ENCODE results near the gene ADAM19. TPM values are rescaled to one million over a fixed set of nuclear protein-coding genes. Genes with fewer than 3 reads are reported as not detected.

Gene ADAM19
- total and polyA plus RNA-seq, 4 donors, result 1.5 to 42.8 (median 20.3) TPM

GRCh38 chr5:157494178-157494832, 81.3 kb downstream of the ADAM19 start:
- H3K36me3 ChIP-seq (ENCODE audit: control insufficient read depth in 1 of 2, insufficient read depth in 2 of 2, low read length in 1 of 2), result peaks cover under 1 to 6% of the 10 kb centered on the region in 2 donors

GRCh38 chr5:157492886-157493285, 82.7 kb downstream of the ADAM19 start:
- DNase-seq (no peak), ATAC-seq (ENCODE audit: low FRiP score) (no peak)
- WGBS, 2 donors, result 82 to 90% methylated on average over 9 of the region's 9 CpGs
- no peaks in the 10 kb centered on the region for H3K9me3 ChIP-seq (ENCODE audit: control insufficient read depth, low read length)
- H3K27ac ChIP-seq (ENCODE audit: low read depth in 1 of 2, low read length in 2 of 2), result no peak overlapping the region
- H3K4me3 ChIP-seq (ENCODE audit: low read length in 2 of 2), result no peak overlapping the region
- intact Hi-C loops (cut with DNase I), result no loop called here
- no peaks in the 10 kb centered on the region for H3K27me3 ChIP-seq (ENCODE audit: control insufficient read depth in 1 of 2, insufficient read depth in 2 of 2, low read length in 1 of 2)
- peaks cover 5 to 11% of the 10 kb centered on the region in 2 donors for H3K36me3 ChIP-seq (ENCODE audit: control insufficient read depth in 1 of 2, insufficient read depth in 2 of 2, low read length in 1 of 2)
- no peaks in the 10 kb centered on the region for H3K4me1 ChIP-seq (ENCODE audit: control insufficient read depth in 1 of 2, insufficient read depth in 2 of 2, low read length in 2 of 2)

More at GRCh38 chr5:157494178-157494832, 81.3 kb downstream of the ADAM19 start:
- DNase-seq (no peak), ATAC-seq (ENCODE audit: low FRiP score) (peak; percentile 34)
- no peak overlapping the region for H3K27ac ChIP-seq (ENCODE audit: low read depth in 1 of 2, low read length in 2 of 2)
- H3K4me1 ChIP-seq (ENCODE audit: control insufficient read depth in 1 of 2, insufficient read depth in 2 of 2, low read length in 2 of 2), result no peaks in the 10 kb centered on the region
- H3K27me3 ChIP-seq (ENCODE audit: control insufficient read depth in 1 of 2, insufficient read depth in 2 of 2, low read length in 1 of 2), result no peaks in the 10 kb centered on the region
- H3K9me3 ChIP-seq (ENCODE audit: control insufficient read depth, low read length), result no peaks in the 10 kb centered on the region
- intact Hi-C loops (cut with DNase I), result no loop called here
- no peak overlapping the region for H3K4me3 ChIP-seq (ENCODE audit: low read length in 2 of 2)
- WGBS, 2 donors, result 91 to 96% methylated on average over 5 of the region's 5 CpGs

- 86% methylated on average over 11 of the region's 11 CpGs for WGBS, 2 donors
- H3K27me3 ChIP-seq (ENCODE audit: control insufficient read depth in 1 of 2, insufficient read depth in 2 of 2, low read length in 1 of 2), result no peaks in the 10 kb centered on the region
- no peaks in the 10 kb centered on the region for H3K4me1 ChIP-seq (ENCODE audit: control insufficient read depth in 1 of 2, insufficient read depth in 2 of 2, low read length in 2 of 2)
- H3K4me3 ChIP-seq (ENCODE audit: low read length in 2 of 2), result no peak overlapping the region
- H3K36me3 ChIP-seq (ENCODE audit: control insufficient read depth in 1 of 2, insufficient read depth in 2 of 2, low read length in 1 of 2), result peaks cover 10% of the 10 kb centered on the region in 2 donors
- no peaks in the 10 kb centered on the region for H3K9me3 ChIP-seq (ENCODE audit: control insufficient read depth, low read length)
- ATAC-seq (ENCODE audit: low FRiP score) (no peak), DNase-seq (no peak)
- no peak overlapping the region for H3K27ac ChIP-seq (ENCODE audit: low read depth in 1 of 2, low read length in 2 of 2)
- intact Hi-C loops (cut with DNase I), result no loop called here
Measured at GRCh38 chr5:157491471-157491995, 84.0 kb downstream of the ADAM19 start.

- Histone ChIP-seq H3K27me3 (ENCODE audit: control insufficient read depth in 1 of 2, insufficient read depth in 2 of 2, low read length in 1 of 2) (no peaks in the 10 kb centered on the region), H3K27ac (ENCODE audit: low read depth in 1 of 2, low read length in 2 of 2) (no peak overlapping the region), H3K36me3 (ENCODE audit: control insufficient read depth in 1 of 2, insufficient read depth in 2 of 2, low read length in 1 of 2) (peaks cover 12 to 14% of the 10 kb centered on the region in 2 donors), H3K4me3 (ENCODE audit: low read length in 2 of 2) (no peak overlapping the region), H3K9me3 (ENCODE audit: control insufficient read depth, low read length) (no peaks in the 10 kb centered on the region), H3K4me1 (ENCODE audit: control insufficient read depth in 1 of 2, insufficient read depth in 2 of 2, low read length in 2 of 2) (no peaks in the 10 kb centered on the region)
- DNase-seq, result no peak
- intact Hi-C loops (cut with DNase I), result no loop called here
- 90 to 94% methylated on average over 3 of the region's 3 CpGs for WGBS, 2 donors
- no peak for ATAC-seq (ENCODE audit: low FRiP score)
Measured at GRCh38 chr5:157487358-157487757, 88.2 kb downstream of the ADAM19 start.

- Histone ChIP-seq H3K27ac (ENCODE audit: low read depth in 1 of 2, low read length in 2 of 2) (no peak overlapping the region), H3K36me3 (ENCODE audit: control insufficient read depth in 1 of 2, insufficient read depth in 2 of 2, low read length in 1 of 2) (peaks cover 12 to 14% of the 10 kb centered on the region in 2 donors), H3K27me3 (ENCODE audit: control insufficient read depth in 1 of 2, insufficient read depth in 2 of 2, low read length in 1 of 2) (no peaks in the 10 kb centered on the region), H3K9me3 (ENCODE audit: control insufficient read depth, low read length) (no peaks in the 10 kb centered on the region), H3K4me3 (ENCODE audit: low read length in 2 of 2) (no peak overlapping the region), H3K4me1 (ENCODE audit: control insufficient read depth in 1 of 2, insufficient read depth in 2 of 2, low read length in 2 of 2) (no peaks in the 10 kb centered on the region)
- WGBS, 2 donors, result 76 to 78% methylated on average over 3 of the region's 3 CpGs
- no peak for ATAC-seq (ENCODE audit: low FRiP score)
- intact Hi-C loops (cut with DNase I), result no loop called here
- DNase-seq, result no peak
Measured at GRCh38 chr5:157486861-157487260, 88.7 kb downstream of the ADAM19 start.

GRCh38 chr5:157486221-157486681, 89.3 kb downstream of the ADAM19 start:
- no peaks in the 10 kb centered on the region for H3K4me1 ChIP-seq (ENCODE audit: control insufficient read depth in 1 of 2, insufficient read depth in 2 of 2, low read length in 2 of 2)
- no peak for ATAC-seq (ENCODE audit: low FRiP score)
- 81 to 88% methylated on average over 8 of the region's 8 CpGs for WGBS, 2 donors
- H3K4me3 ChIP-seq (ENCODE audit: low read length in 2 of 2), result no peak overlapping the region
- no peak overlapping the region for H3K27ac ChIP-seq (ENCODE audit: low read depth in 1 of 2, low read length in 2 of 2)
- H3K27me3 ChIP-seq (ENCODE audit: control insufficient read depth in 1 of 2, insufficient read depth in 2 of 2, low read length in 1 of 2), result no peaks in the 10 kb centered on the region
- H3K9me3 ChIP-seq (ENCODE audit: control insufficient read depth, low read length), result no peaks in the 10 kb centered on the region
- peaks cover 12 to 14% of the 10 kb centered on the region in 2 donors for H3K36me3 ChIP-seq (ENCODE audit: control insufficient read depth in 1 of 2, insufficient read depth in 2 of 2, low read length in 1 of 2)
- intact Hi-C loops (cut with DNase I), result no loop called here
- DNase-seq, result no peak

- peaks cover 14 to 15% of the 10 kb centered on the region in 2 donors for H3K36me3 ChIP-seq (ENCODE audit: control insufficient read depth in 1 of 2, insufficient read depth in 2 of 2, low read length in 1 of 2)
- no peak for ATAC-seq (ENCODE audit: low FRiP score)
Measured at GRCh38 chr5:157485811-157486210, 89.8 kb downstream of the ADAM19 start.

GRCh38 chr5:157485340-157485739, 90.2 kb downstream of the ADAM19 start:
- no peaks in the 10 kb centered on the region for H3K27me3 ChIP-seq (ENCODE audit: control insufficient read depth in 1 of 2, insufficient read depth in 2 of 2, low read length in 1 of 2)
- no peaks in the 10 kb centered on the region for H3K4me1 ChIP-seq (ENCODE audit: control insufficient read depth in 1 of 2, insufficient read depth in 2 of 2, low read length in 2 of 2)
- H3K36me3 ChIP-seq (ENCODE audit: control insufficient read depth in 1 of 2, insufficient read depth in 2 of 2, low read length in 1 of 2), result peaks cover 14 to 19% of the 10 kb centered on the region in 2 donors
- intact Hi-C loops (cut with DNase I), result no loop called here
- H3K9me3 ChIP-seq (ENCODE audit: control insufficient read depth, low read length), result no peaks in the 10 kb centered on the region
- H3K4me3 ChIP-seq (ENCODE audit: low read length in 2 of 2), result no peak overlapping the region
- H3K27ac ChIP-seq (ENCODE audit: low read depth in 1 of 2, low read length in 2 of 2), result no peak overlapping the region
- ATAC-seq (ENCODE audit: low FRiP score) (no peak), DNase-seq (no peak)
- WGBS, 2 donors, result 86 to 90% methylated on average over 2 of the region's 2 CpGs

More at GRCh38 chr5:157485811-157486210, 89.8 kb downstream of the ADAM19 start:
- H3K9me3 ChIP-seq (ENCODE audit: control insufficient read depth, low read length), result no peaks in the 10 kb centered on the region
- intact Hi-C loops (cut with DNase I), result no loop called here
- H3K4me1 ChIP-seq (ENCODE audit: control insufficient read depth in 1 of 2, insufficient read depth in 2 of 2, low read length in 2 of 2), result no peaks in the 10 kb centered on the region
- WGBS, 2 donors, result 90 to 93% methylated on average over 3 of the region's 3 CpGs
- no peaks in the 10 kb centered on the region for H3K27me3 ChIP-seq (ENCODE audit: control insufficient read depth in 1 of 2, insufficient read depth in 2 of 2, low read length in 1 of 2)
- no peak overlapping the region for H3K27ac ChIP-seq (ENCODE audit: low read depth in 1 of 2, low read length in 2 of 2)
- DNase-seq, result no peak
- no peak overlapping the region for H3K4me3 ChIP-seq (ENCODE audit: low read length in 2 of 2)

- Histone ChIP-seq H3K9me3 (ENCODE audit: control insufficient read depth, low read length) (no peaks in the 10 kb centered on the region), H3K36me3 (ENCODE audit: control insufficient read depth in 1 of 2, insufficient read depth in 2 of 2, low read length in 1 of 2) (peaks cover 14 to 19% of the 10 kb centered on the region in 2 donors), H3K27me3 (ENCODE audit: control insufficient read depth in 1 of 2, insufficient read depth in 2 of 2, low read length in 1 of 2) (no peaks in the 10 kb centered on the region), H3K4me3 (ENCODE audit: low read length in 2 of 2) (no peak overlapping the region), H3K27ac (ENCODE audit: low read depth in 1 of 2, low read length in 2 of 2) (no peak overlapping the region), H3K4me1 (ENCODE audit: control insufficient read depth in 1 of 2, insufficient read depth in 2 of 2, low read length in 2 of 2) (no peaks in the 10 kb centered on the region)
- DNase-seq, result no peak
- WGBS, 2 donors, result 67% methylated on average over 5 of the region's 5 CpGs
- ATAC-seq (ENCODE audit: low FRiP score), result peak; percentile 58
- intact Hi-C loops (cut with DNase I), result no loop called here
Measured at GRCh38 chr5:157484768-157485167, 90.8 kb downstream of the ADAM19 start.
